Measurements from ENCODE around the gene RASA3.

DNA sequence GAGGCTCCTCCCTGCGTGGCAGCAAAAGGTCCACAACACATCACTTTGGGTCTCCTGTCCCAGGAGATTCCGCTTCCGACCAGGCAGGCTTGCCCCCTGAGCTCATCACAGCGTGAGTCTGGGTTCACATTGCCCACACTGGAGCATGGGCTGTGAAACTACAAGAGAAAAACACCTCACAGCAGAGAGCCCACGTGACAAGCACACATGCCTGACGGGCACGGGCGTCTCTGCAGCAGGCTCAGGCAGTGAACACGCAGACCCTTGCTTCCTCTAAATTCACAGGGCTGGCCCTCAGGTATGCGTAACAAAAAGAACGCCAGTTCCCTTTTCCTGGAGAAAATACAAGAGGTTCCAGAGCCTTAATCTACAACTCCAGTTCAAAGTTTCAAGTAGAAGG, 41.9 kb downstream of the RASA3 start:
- TF ChIP-seq, protein P1, sequence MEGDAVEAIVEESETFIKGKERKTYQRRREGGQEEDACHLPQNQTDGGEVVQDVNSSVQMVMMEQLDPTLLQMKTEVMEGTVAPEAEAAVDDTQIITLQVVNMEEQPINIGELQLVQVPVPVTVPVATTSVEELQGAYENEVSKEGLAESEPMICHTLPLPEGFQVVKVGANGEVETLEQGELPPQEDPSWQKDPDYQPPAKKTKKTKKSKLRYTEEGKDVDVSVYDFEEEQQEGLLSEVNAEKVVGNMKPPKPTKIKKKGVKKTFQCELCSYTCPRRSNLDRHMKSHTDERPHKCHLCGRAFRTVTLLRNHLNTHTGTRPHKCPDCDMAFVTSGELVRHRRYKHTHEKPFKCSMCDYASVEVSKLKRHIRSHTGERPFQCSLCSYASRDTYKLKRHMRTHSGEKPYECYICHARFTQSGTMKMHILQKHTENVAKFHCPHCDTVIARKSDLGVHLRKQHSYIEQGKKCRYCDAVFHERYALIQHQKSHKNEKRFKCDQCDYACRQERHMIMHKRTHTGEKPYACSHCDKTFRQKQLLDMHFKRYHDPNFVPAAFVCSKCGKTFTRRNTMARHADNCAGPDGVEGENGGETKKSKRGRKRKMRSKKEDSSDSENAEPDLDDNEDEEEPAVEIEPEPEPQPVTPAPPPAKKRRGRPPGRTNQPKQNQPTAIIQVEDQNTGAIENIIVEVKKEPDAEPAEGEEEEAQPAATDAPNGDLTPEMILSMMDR (IDR thresholded peaks at IDR 0.05): no peak
- TF ChIP-seq POLR2AphosphoS5 (IDR thresholded peaks at IDR 0.05): no peak

Measured in esophagus muscularis mucosa (tissue), 3 donors.